GM12864 (cell line): Measurements from ENCODE around the gene PDZD2.

ENCODE experiments used
- DNase-seq: peaks from one replicate; pipeline ENCODE4 v3.0.0-alpha.2; 2011; ENCODE audit warnings: low read depth
- H3K4me3 ChIP-seq: 2 replicates; pipeline ENCODE4 v1.5.1; 2011; ENCODE audit warnings: mild to moderate bottlenecking, low read depth, low read length, control low read depth
- TF ChIP-seq, protein P1 (sequence below): IDR thresholded peaks from 2 replicates; pipeline ENCODE4 v1.5.1; 2011; ENCODE audit warnings: low read depth, mild to moderate bottlenecking, moderate library complexity, low read length, control low read depth, inconsistent platforms; ENCODE audit errors: missing control alignments

The PDZD2 gene

GRCh38 chr5:31855134-31856040, 216.5 kb downstream of the PDZD2 start:
- H3K4me3 ChIP-seq: no peak overlapping the region
- DNase-seq: no peak
- TF ChIP-seq, protein P1, sequence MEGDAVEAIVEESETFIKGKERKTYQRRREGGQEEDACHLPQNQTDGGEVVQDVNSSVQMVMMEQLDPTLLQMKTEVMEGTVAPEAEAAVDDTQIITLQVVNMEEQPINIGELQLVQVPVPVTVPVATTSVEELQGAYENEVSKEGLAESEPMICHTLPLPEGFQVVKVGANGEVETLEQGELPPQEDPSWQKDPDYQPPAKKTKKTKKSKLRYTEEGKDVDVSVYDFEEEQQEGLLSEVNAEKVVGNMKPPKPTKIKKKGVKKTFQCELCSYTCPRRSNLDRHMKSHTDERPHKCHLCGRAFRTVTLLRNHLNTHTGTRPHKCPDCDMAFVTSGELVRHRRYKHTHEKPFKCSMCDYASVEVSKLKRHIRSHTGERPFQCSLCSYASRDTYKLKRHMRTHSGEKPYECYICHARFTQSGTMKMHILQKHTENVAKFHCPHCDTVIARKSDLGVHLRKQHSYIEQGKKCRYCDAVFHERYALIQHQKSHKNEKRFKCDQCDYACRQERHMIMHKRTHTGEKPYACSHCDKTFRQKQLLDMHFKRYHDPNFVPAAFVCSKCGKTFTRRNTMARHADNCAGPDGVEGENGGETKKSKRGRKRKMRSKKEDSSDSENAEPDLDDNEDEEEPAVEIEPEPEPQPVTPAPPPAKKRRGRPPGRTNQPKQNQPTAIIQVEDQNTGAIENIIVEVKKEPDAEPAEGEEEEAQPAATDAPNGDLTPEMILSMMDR: no peak

- TF ChIP-seq, protein P1: no peak
- DNase-seq: no peak
- H3K4me3 ChIP-seq: no peak overlapping the region
These were observed 220.2 kb downstream of the PDZD2 start for GRCh38 chr5:31859096-31859495.

GRCh38 chr5:31860278-31860677, 221.3 kb downstream of the PDZD2 start:
- DNase-seq: no peak
- H3K4me3 ChIP-seq: no peak overlapping the region
- TF ChIP-seq, protein P1: no peak

DNA sequence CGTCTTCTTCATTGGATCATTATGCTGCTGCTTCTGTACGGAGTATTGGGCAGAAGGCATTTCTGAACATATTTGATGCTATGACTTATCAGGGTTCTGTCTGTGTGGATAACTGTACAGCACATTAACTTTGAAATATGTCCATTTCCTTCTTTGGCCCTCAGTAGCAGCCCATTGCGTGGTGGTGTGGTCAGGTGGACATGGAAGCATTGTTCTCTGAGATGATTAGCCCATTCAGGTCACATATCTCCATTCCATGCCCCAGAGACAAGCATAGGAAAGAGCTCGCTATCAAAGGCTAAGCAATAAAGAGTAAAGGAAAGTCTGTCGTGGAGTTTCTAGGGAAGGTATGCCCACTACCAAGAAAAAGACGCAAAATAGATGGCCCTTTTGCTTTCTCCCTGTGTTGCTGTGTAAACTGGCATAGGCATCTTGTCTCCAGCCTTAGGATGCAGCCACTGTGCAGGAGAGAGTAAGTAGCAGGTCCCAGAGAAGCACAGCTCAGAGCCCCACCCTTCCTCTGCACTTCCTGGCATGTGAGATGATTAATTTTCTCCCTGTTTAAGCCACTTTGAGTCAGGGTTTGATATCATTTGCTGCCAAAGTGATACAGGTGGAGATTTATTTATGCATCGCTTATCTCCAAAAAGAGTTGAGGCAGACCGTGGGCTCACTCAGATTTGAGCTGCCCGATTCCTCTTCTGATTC, 221.9 kb downstream of the PDZD2 start:
- H3K4me3 ChIP-seq: no peak overlapping the region
- DNase-seq: no peak
- TF ChIP-seq, protein P1: no peak

GRCh38 chr5:31861601-31862000, 222.7 kb downstream of the PDZD2 start:
- TF ChIP-seq, protein P1: no peak
- no peak for DNase-seq
- no peak overlapping the region for H3K4me3 ChIP-seq

GRCh38 chr5:31863991-31864411, 225.1 kb downstream of the PDZD2 start:
- TF ChIP-seq, protein P1: no peak
- no peak for DNase-seq
- no peak overlapping the region for H3K4me3 ChIP-seq

DNA sequence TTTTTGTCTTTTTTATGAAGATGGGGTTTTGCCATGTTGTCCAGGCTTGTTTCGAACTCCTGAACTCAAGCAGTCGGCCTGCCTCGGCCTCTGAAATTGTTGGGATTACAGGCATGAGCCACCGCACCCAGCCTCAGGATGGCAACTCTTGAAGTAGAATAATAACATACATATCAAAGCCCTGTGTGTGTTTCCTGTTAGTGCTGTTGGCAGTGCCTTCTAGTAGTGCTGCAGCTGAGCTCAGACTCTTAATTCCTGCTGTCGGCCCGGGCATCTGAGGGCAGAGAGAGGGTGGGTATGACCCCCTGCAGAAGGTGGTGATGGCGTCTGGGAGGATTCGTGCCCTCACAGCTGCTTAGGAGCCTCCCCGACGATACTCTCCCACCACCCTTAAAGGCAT, 227.2 kb downstream of the PDZD2 start:
- H3K4me3 ChIP-seq: no peak overlapping the region
- TF ChIP-seq, protein P1: no peak
- DNase-seq: no peak
